GM12878 (cell line): ENCODE results near the gene CAPNS1. TPM values are rescaled to one million over a fixed set of nuclear protein-coding genes. Genes with fewer than 3 reads are reported as not detected.
A peak's percentile ranks its signal among the peaks of the same experiment; 100 is the strongest.

Experiments used
- ATF7 ChIP-seq: fragments of 450-650 bp; IDR thresholded peaks from 2 replicates; pipeline ENCODE4 v1.6.1; 2016; ENCODE audit warnings: low read depth, mild to moderate bottlenecking
- BMI1 ChIP-seq: fragments of 450-650 bp; IDR thresholded peaks from 2 replicates; pipeline ENCODE4 v1.6.1; 2016; ENCODE audit warnings: mild to moderate bottlenecking, moderate library complexity, borderline replicate concordance
- CBFB ChIP-seq: IDR thresholded peaks from 2 replicates; pipeline ENCODE4 v1.6.1; 2016; ENCODE audit warnings: antibody characterized with exemption, low read depth
- CEBPZ ChIP-seq: fragments of 150-350 bp; IDR thresholded peaks from 2 replicates; pipeline ENCODE4 v1.6.1; 2016; ENCODE audit warnings: low read depth, low read length
- CREB1 ChIP-seq: IDR thresholded peaks from 2 replicates; pipeline ENCODE4 v1.6.1; 2012; ENCODE audit warnings: low read depth, mild to moderate bottlenecking, inconsistent platforms
- EGR1 ChIP-seq, 2 experiments: IDR thresholded peaks; 1 replicate in 1 of 2; 2 replicates in 1 of 2; pipeline ENCODE4 v1.6.1; 2011 to 2012; ENCODE audit warnings: low read depth in 2 of 2, low read length in 2 of 2, borderline replicate concordance in 1 of 2, mild to moderate bottlenecking in 1 of 2, moderate library complexity in 1 of 2
- ETV6 ChIP-seq, 2 experiments: fragments of 450-650 bp in 1 of 2; IDR thresholded peaks in 1 of 2; conservative IDR thresholded peaks in 1 of 2; 2 replicates each; pipeline ENCODE4 v1.6.1; 2014; ENCODE audit warnings: antibody characterized with exemption in 1 of 2, borderline replicate concordance in 1 of 2, low read depth in 1 of 2, mild to moderate bottlenecking in 1 of 2, moderate library complexity in 1 of 2
- FOXK2 ChIP-seq: fragments of 450-650 bp; IDR thresholded peaks from 2 replicates; pipeline ENCODE4 v1.6.1; 2017; ENCODE audit warnings: mild to moderate bottlenecking, moderate library complexity
- IRF5 ChIP-seq: fragments of 450-650 bp; IDR thresholded peaks from 2 replicates; pipeline ENCODE4 v1.6.1; 2017; ENCODE audit warnings: borderline replicate concordance
- KDM1A ChIP-seq: fragments of 200-600 bp; sonication (generic); IDR thresholded peaks from 2 replicates; pipeline ENCODE4 v1.6.1; 2016; ENCODE audit warnings: borderline replicate concordance
- MLLT1 ChIP-seq: fragments of 450-650 bp; IDR thresholded peaks from 2 replicates; pipeline ENCODE4 v1.6.1; 2016; ENCODE audit warnings: mild to moderate bottlenecking
- MTA2 ChIP-seq: fragments of 450-650 bp; IDR thresholded peaks from 2 replicates; pipeline ENCODE4 v1.6.1; 2016; ENCODE audit warnings: low read depth, mild to moderate bottlenecking, moderate library complexity
- NR2C2 ChIP-seq: IDR thresholded peaks from 2 replicates; pipeline ENCODE4 v1.6.1; 2011; ENCODE audit warnings: borderline replicate concordance, low read depth; ENCODE audit not compliant: control insufficient read depth, insufficient read length
- NR2F1 ChIP-seq: fragments of 450-650 bp; conservative IDR thresholded peaks from 2 replicates; pipeline ENCODE4 v1.6.1; 2017; ENCODE audit warnings: mild to moderate bottlenecking
- POU2F2 ChIP-seq: IDR thresholded peaks from 3 replicates; pipeline ENCODE4 v1.6.1; 2011; ENCODE audit warnings: low read depth, mild to moderate bottlenecking, low read length, borderline replicate concordance
- PRDM15 ChIP-seq: fragments of 450-650 bp; formaldehyde crosslinking; IDR thresholded peaks from 2 replicates; pipeline ENCODE4 v1.4.0; 2020; ENCODE audit warnings: mild to moderate bottlenecking, moderate library complexity
- SMARCA5 ChIP-seq: fragments of 450-650 bp; IDR thresholded peaks from 2 replicates; pipeline ENCODE4 v1.6.1; 2017; ENCODE audit warnings: mild to moderate bottlenecking
- TCF7 ChIP-seq: IDR thresholded peaks from 2 replicates; pipeline ENCODE4 v1.6.1; 2014; ENCODE audit warnings: antibody characterized with exemption, borderline replicate concordance
- polyA plus RNA-seq, 11 experiments: library from polyadenylated mRNA; depleted of rRNA in 4 of 11; unstranded in 6 of 11; stranded (reverse) in 5 of 11; fragments of >200 nt; fragmentation: Nextera tagmentation in 4 of 11; fragmentation: Illumina TruSeq in 1 of 11; extraction: Ambion mirVana in 4 of 11; extraction: Trizol in 1 of 11; gene quantifications; 1 replicate in 1 of 11; 2 replicates in 10 of 11; pipeline versions ENCODE4 v1.2.1 to v1.2.3, GENCODE V29; 2011 to 2016; ENCODE audit warnings: inconsistent platforms in 2 of 11, missing spikeins in 2 of 11, low read depth in 1 of 11
- total RNA-seq, 4 experiments: library from RNA; depleted of rRNA in 3 of 4; stranded (reverse); fragments of >200 nt in 3 of 4; fragmentation: Illumina TruSeq in 1 of 4; extraction: Trizol in 1 of 4; gene quantifications; 2 replicates each; pipeline versions ENCODE4 v1.2.1 to v1.2.3, GENCODE V29; 2013 to 2021

Gene CAPNS1
- total and polyA plus RNA-seq, 10 of the 15 experiments (the other 5 are each of a cell fraction or from before 2014, with no cell fraction given) = 96.9 to 562 (median 245) TPM

- no peak for TF ChIP-seq CEBPZ
- TF ChIP-seq EGR1 (IDR thresholded peaks at IDR 0.05; ENCODE audit: borderline replicate concordance in 1 of 2, low read depth in 2 of 2, low read length in 2 of 2) = peak in 1 of 2 experiments; percentile 88; a peak in 2 of 3 replicates
- peak; percentile 58; the same call in 1 of the 2 replicates for TF ChIP-seq NR2F1
- TF ChIP-seq ATF7 = 0 out of 2 replicates have a peak, but pooled peaks have one; percentile 21
- no peak for TF ChIP-seq ETV6 (conservative IDR thresholded peaks at IDR 0.05 in 1 of 2, IDR thresholded peaks at IDR 0.05 in 1 of 2; ENCODE audit: borderline replicate concordance in 1 of 2, low read depth in 1 of 2)
- no peak for TF ChIP-seq IRF5
- TF ChIP-seq TCF7 = no peak
- TF ChIP-seq BMI1 = no peak
- TF ChIP-seq CREB1 = peak; percentile 72
- peak; percentile 56; the same call in 1 of the 2 replicates for TF ChIP-seq MTA2
- TF ChIP-seq KDM1A = no peak
- TF ChIP-seq NR2C2 = no peak
- TF ChIP-seq POU2F2 = peak; percentile 80; the same call in 2 of the 3 replicates
- no peak for TF ChIP-seq SMARCA5
- peak; percentile 62; the same call in 1 of the 2 replicates for TF ChIP-seq CBFB
- no peak for TF ChIP-seq PRDM15 (CRISPR knock-in tag)
- no peak for TF ChIP-seq MLLT1
- no peak for TF ChIP-seq FOXK2
Observed at GRCh38 chr19:36139473-36140303, at the start of gene CAPNS1 (continued).
